OCI-LY1 (cell line): ENCODE measurements around the gene KCTD5.

Experiments
- H2AFZ ChIP-seq: fragments of 200-600 bp; sonication (generic), shearing (Covaris generic); 2 replicates; pipeline ENCODE4 v1.6.0; 2014; ENCODE audit warnings: antibody characterized with exemption, mild to moderate bottlenecking, low read length
- H3F3A ChIP-seq: fragments of 200-600 bp; sonication (generic), shearing (Covaris generic); 2 replicates; pipeline ENCODE4 v1.6.0; 2014; ENCODE audit warnings: mild to moderate bottlenecking, antibody characterized with exemption, low read length, moderate library complexity; ENCODE audit not compliant: insufficient read depth
- H3K27ac ChIP-seq: fragments of 200-600 bp; sonication (generic); 2 replicates; pipeline ENCODE4 v1.5.1; 2014; ENCODE audit warnings: low read length, mixed run types, mild to moderate bottlenecking, low read depth; ENCODE audit not compliant: poor library complexity, severe bottlenecking
- H3K27me3 ChIP-seq: fragments of 200-600 bp; sonication (generic); 2 replicates; pipeline ENCODE4 v1.6.0; 2014; ENCODE audit warnings: antibody characterized with exemption, mild to moderate bottlenecking, low read length, moderate library complexity; ENCODE audit not compliant: insufficient read depth
- H3K36me3 ChIP-seq: fragments of 200-600 bp; sonication (generic); 2 replicates; pipeline ENCODE4 v1.6.1; 2014; ENCODE audit warnings: mild to moderate bottlenecking, antibody characterized with exemption, low read length, moderate library complexity, mixed read lengths; ENCODE audit not compliant: insufficient read depth
- H3K4me1 ChIP-seq: fragments of 200-600 bp; sonication (generic); 2 replicates; pipeline ENCODE4 v1.5.1; 2014; ENCODE audit warnings: mild to moderate bottlenecking, low read length, moderate library complexity; ENCODE audit not compliant: insufficient read depth, severe bottlenecking
- H3K4me2 ChIP-seq: fragments of 200-600 bp; sonication (generic), shearing (Covaris generic); 2 replicates; pipeline ENCODE4 v1.6.1; 2014; ENCODE audit warnings: low read length
- H3K4me3 ChIP-seq: fragments of 200-600 bp; sonication (generic); 2 replicates; pipeline ENCODE4 v1.5.1; 2014; ENCODE audit warnings: low read length, low read depth, mild to moderate bottlenecking, mixed read lengths; ENCODE audit not compliant: poor library complexity, severe bottlenecking
- H3K79me2 ChIP-seq: fragments of 200-600 bp; shearing (Covaris generic); 2 replicates; pipeline ENCODE4 v1.6.1; 2016; ENCODE audit warnings: mixed run types, low read length, mixed read lengths; ENCODE audit not compliant: insufficient read depth
- H3K9ac ChIP-seq: fragments of 200-600 bp; sonication (generic), shearing (Covaris generic); 2 replicates; pipeline ENCODE4 v1.6.1; 2014; ENCODE audit warnings: mild to moderate bottlenecking, low read length, mixed read lengths
- H3K9me2 ChIP-seq: fragments of 200-600 bp; sonication (generic), shearing (Covaris generic); 2 replicates; pipeline ENCODE4 v1.6.1; 2014; ENCODE audit warnings: low read depth, mild to moderate bottlenecking, low read length, mixed read lengths
- H3K9me3 ChIP-seq: fragments of 200-600 bp; shearing (Covaris generic); 2 replicates; pipeline ENCODE4 v1.6.1; 2014; ENCODE audit warnings: low read length, mixed read lengths
- H4K20me1 ChIP-seq: fragments of 200-600 bp; sonication (generic), shearing (Covaris generic); 2 replicates; pipeline ENCODE4 v1.6.0; 2016; ENCODE audit warnings: mild to moderate bottlenecking, low read length; ENCODE audit not compliant: insufficient read depth
- CTCF ChIP-seq: fragments of 200-600 bp; sonication (generic), shearing (Covaris generic); IDR thresholded peaks from 2 replicates; pipeline ENCODE4 v1.5.1; 2017; ENCODE audit warnings: mild to moderate bottlenecking, antibody characterized with exemption, low read length, moderate library complexity, mixed read lengths
- EZH2 ChIP-seq: fragments of 200-600 bp; sonication (generic), shearing (Covaris generic); IDR thresholded peaks from 2 replicates; pipeline ENCODE4 v1.8.0; 2017; ENCODE audit warnings: borderline replicate concordance, mixed run types, mild to moderate bottlenecking, antibody characterized with exemption, low read length, moderate library complexity, mixed read lengths

Gene KCTD5

DNA sequence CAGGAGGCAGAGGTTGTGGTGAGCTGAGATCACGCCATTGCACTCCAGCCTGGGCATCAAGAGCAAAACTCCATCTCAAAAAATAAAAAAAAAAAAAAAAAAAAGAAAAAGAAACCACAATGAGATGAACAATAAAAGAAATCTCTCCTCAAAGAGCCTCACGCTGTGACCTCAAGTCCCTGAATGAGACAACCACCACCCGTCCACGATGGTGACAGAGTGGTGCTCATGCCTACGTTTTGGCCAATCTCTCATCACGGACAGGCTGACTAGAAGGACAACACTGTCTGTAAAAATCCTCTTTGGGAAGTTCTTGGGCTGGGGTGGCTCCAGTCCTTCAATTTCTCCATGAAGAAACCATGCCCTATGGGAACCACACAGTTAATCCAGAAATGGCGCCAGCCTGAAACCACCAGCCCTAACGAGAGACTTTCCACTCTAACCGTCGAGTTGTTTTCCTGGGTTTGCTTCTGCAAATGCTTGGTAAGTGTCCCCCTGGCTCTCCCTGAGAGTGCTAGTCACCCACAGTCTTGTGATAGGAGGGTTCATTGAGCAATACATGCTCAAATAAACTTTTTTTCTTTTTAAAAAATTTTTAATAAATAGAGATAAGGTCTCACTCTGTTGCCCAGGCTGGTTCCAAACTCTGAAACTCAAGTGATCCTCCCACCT is 52.7 kb downstream of the KCTD5 start:
- Histone ChIP-seq H3K4me1 (no peaks in the 10 kb centered on the region), H2AFZ (no peak overlapping the region), H3K4me3 (no peak overlapping the region), H3K36me3 (no peaks in the 10 kb centered on the region), H3F3A (no peaks in the 10 kb centered on the region), H3K27ac (no peak overlapping the region), H3K4me2 (no peak overlapping the region), H3K9me2 (no peaks in the 10 kb centered on the region), H3K79me2 (no peaks in the 10 kb centered on the region), H3K9me3 (no peaks in the 10 kb centered on the region), H4K20me1 (no peaks in the 10 kb centered on the region), H3K27me3 (peaks cover 4% of the 10 kb centered on the region; the same call in 1 of the 2 replicates), H3K9ac (no peak overlapping the region)
- TF ChIP-seq CTCF (no peak), EZH2 (no peak)

DNA sequence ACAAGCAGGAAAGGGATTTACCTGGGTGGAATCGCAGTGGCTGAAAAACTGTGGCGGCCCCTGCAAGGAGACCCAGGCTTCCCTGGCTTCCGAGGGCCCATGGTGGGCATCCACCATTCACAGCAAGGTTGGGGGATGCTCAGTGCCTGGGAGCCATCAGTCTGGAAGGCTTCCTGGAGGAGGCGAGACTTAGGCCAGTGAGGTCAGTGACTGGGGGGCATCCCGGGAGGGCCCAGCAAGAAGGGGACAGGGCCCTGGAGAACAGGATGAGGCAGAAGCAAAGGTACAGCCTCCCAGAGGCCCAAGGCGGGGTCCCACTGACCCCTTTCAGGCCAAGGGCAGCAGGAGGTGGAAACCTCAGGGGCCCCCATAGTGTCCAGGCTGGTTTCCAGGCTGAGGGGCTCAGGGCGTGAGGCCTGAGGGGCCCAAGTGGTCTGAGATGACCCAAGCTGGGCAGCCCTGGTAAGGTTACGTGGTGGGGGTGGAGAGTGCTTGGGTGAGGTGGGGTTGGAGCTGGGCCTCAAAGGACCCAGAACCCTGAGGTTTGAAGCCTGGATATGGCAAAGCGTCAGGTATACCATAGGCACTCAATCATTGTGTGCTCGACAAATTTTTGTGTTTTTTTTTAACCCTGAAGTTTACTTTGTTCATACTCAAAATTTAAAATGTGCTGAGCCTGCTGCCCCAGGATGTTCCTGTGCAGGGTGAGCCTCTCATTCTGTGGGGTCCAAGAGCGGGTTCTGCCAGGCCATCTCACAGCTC is 54.3 kb downstream of the KCTD5 start:
- TF ChIP-seq CTCF (no peak), EZH2 (no peak)
- no peak overlapping the region for H3K4me2 ChIP-seq

GRCh38 chr16:2737238-2737605 is 54.9 kb downstream of the KCTD5 start:
- no peak overlapping the region for H3K9ac ChIP-seq
- H3K9me2 ChIP-seq = no peaks in the 10 kb centered on the region
- no peak overlapping the region for H3K27ac ChIP-seq
- TF ChIP-seq EZH2 (no peak), CTCF (no peak)
- H3K36me3 ChIP-seq = no peaks in the 10 kb centered on the region
- peaks cover 4% of the 10 kb centered on the region; the same call in 1 of the 2 replicates for H3K27me3 ChIP-seq
- H3K4me3 ChIP-seq = no peak overlapping the region
- no peaks in the 10 kb centered on the region for H3K4me1 ChIP-seq
- no peak overlapping the region for H3K4me2 ChIP-seq
- H3K9me3 ChIP-seq = no peaks in the 10 kb centered on the region
- H4K20me1 ChIP-seq = no peaks in the 10 kb centered on the region
- no peaks in the 10 kb centered on the region for H3K79me2 ChIP-seq
- H3F3A ChIP-seq = no peaks in the 10 kb centered on the region
- H2AFZ ChIP-seq = no peak overlapping the region

More for the DNA sequence above, 54.3 kb downstream of the KCTD5 start:
- H2AFZ ChIP-seq = no peak overlapping the region
- H3K36me3 ChIP-seq = no peaks in the 10 kb centered on the region
- H3F3A ChIP-seq = no peaks in the 10 kb centered on the region
- no peak overlapping the region for H3K9ac ChIP-seq
- peaks cover 4% of the 10 kb centered on the region; the same call in 1 of the 2 replicates for H3K27me3 ChIP-seq
- no peaks in the 10 kb centered on the region for H3K4me1 ChIP-seq
- no peak overlapping the region for H3K4me3 ChIP-seq
- H4K20me1 ChIP-seq = no peaks in the 10 kb centered on the region
- H3K27ac ChIP-seq = no peak overlapping the region
- H3K9me2 ChIP-seq = no peaks in the 10 kb centered on the region
- no peaks in the 10 kb centered on the region for H3K79me2 ChIP-seq
- H3K9me3 ChIP-seq = no peaks in the 10 kb centered on the region
